Measurements from ENCODE around the gene SDS. TPM values are rescaled to one million over a fixed set of nuclear protein-coding genes. Genes with fewer than 3 reads are reported as not detected.

Gene SDS
- total and polyA plus RNA-seq, 2 experiments from 2014 or later: 0.57 TPM; not detected in 1

GRCh38 chr12:113374823-113375428 is 28.8 kb downstream of the SDS start (continued):
- no peak for TF ChIP-seq REST (IDR thresholded peaks at IDR 0.05; ENCODE audit: unreplicated experiment)
- no peak for TF ChIP-seq CREB1 (CRISPR knock-in tag; IDR thresholded peaks at IDR 0.05; ENCODE audit: low read depth)
- TF ChIP-seq NANOG (IDR thresholded peaks at IDR 0.05; ENCODE audit: borderline replicate concordance): no peak
- no peak for TF ChIP-seq EZH2phosphoT487 (IDR thresholded peaks at IDR 0.05; ENCODE audit: unreplicated experiment)
- no peak for TF ChIP-seq ETS1 (IDR thresholded peaks at IDR 0.05)

GRCh38 chr12:113373969-113374368 is 29.7 kb downstream of the SDS start:
- no peaks in the 10 kb centered on the region for H3K4me1 ChIP-seq (ENCODE audit: insufficient read depth)
- ATAC-seq: no peak
- no peak overlapping the region for H3K27ac ChIP-seq (ENCODE audit: low read depth)
- no peak overlapping the region for H3K4me2 ChIP-seq
- H3K27me3 Mint-ChIP-seq (ENCODE audit: insufficient read depth, low read depth, poor library complexity): peaks cover 4% of the 10 kb centered on the region
- H3K9me3 Mint-ChIP-seq: no peaks in the 10 kb centered on the region
- H3K9me2 ChIP-seq (ENCODE audit: insufficient read depth): no peaks in the 10 kb centered on the region
- peaks cover 24% of the 10 kb centered on the region for H3K36me3 Mint-ChIP-seq (ENCODE audit: low read depth)
- H2AFZ ChIP-seq: no peak overlapping the region
- no peaks in the 10 kb centered on the region for H3K27me3 ChIP-seq (ENCODE audit: insufficient read depth)
- no peak for DNase-seq (ENCODE audit: low spot score)
- H3K27ac Mint-ChIP-seq: no peak overlapping the region
- H4K20me1 ChIP-seq (replicated peaks; ENCODE audit: insufficient read depth): no peaks in the 10 kb centered on the region; the same call in 1 of the 2 replicates
- H3F3A ChIP-seq (replicated peaks; ENCODE audit: low read depth): no peaks in the 10 kb centered on the region
- no peaks in the 10 kb centered on the region for H3K79me2 ChIP-seq (replicated peaks; ENCODE audit: insufficient read depth)
- no peaks in the 10 kb centered on the region for H3K36me3 ChIP-seq (ENCODE audit: insufficient read depth)
- no peak overlapping the region for H3K4me3 Mint-ChIP-seq
- no peaks in the 10 kb centered on the region for H3K4me1 Mint-ChIP-seq
- H3K4me3 ChIP-seq: no peak overlapping the region
- TF ChIP-seq ETS1 (IDR thresholded peaks at IDR 0.05) (no peak), JUNB (IDR thresholded peaks at IDR 0.05; ENCODE audit: unreplicated experiment) (no peak), EZH2phosphoT487 (IDR thresholded peaks at IDR 0.05; ENCODE audit: unreplicated experiment) (no peak), CTCF (conservative IDR thresholded peaks at IDR 0.05; ENCODE audit: low read depth in 2 of 2) (no peak), EZH2 (IDR thresholded peaks at IDR 0.05; ENCODE audit: low read depth, unreplicated experiment) (no peak), NANOG (IDR thresholded peaks at IDR 0.05; ENCODE audit: borderline replicate concordance) (no peak), CREB1 (CRISPR knock-in tag; IDR thresholded peaks at IDR 0.05; ENCODE audit: low read depth) (no peak), ZNF114 (CRISPR knock-in tag; IDR thresholded peaks at IDR 0.05) (no peak), STAT1 (IDR thresholded peaks at IDR 0.05; ENCODE audit: unreplicated experiment) (no peak)

All from GM23338 (cell line).